ENCODE data around the gene AKT2. TPM values are rescaled to one million over a fixed set of nuclear protein-coding genes. Genes with fewer than 3 reads are reported as not detected.

AKT2 gene
- total RNA-seq, 3 donors from 2014 or later: 98.4 to 139 (median 103) TPM

DNA sequence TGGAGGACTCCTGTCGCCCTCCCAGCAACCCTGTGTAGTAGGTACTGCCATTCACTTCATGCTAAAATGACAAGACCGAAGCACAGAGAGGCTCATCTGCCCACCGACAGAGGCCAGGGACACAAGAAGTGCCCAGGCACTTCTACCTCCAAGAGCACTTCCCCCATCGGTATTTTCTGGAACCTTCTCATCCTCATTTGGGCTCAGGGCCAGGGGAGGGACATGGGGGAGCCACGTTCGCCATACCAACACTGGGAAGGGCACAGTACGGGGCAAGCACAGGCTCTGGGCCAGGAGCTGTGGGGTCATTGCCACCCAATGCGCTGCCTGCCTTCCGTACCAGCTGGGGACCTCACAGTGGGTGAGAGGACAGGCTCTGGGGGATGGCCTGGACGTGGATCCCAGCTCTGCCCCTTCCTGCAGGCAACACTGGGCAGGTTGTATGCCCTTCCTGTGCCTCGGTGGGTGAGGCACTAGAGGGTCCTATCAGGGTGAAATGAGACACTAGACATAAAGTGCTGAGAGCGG, 37.3 kb downstream of the AKT2 start:
- Histone ChIP-seq H3K4me3 (no peak overlapping the region), H3K36me3 (ENCODE audit: low read depth) (no peaks in the 10 kb centered on the region), H3K4me1 (ENCODE audit: low read depth) (no peaks in the 10 kb centered on the region), H3K9me3 (no peaks in the 10 kb centered on the region)
- intact Hi-C loops (cut with DNase I, micrococcal nuclease): no loop called here
- no peak for ATAC-seq
- DNase-seq: no peak
- TF ChIP-seq, protein P1, sequence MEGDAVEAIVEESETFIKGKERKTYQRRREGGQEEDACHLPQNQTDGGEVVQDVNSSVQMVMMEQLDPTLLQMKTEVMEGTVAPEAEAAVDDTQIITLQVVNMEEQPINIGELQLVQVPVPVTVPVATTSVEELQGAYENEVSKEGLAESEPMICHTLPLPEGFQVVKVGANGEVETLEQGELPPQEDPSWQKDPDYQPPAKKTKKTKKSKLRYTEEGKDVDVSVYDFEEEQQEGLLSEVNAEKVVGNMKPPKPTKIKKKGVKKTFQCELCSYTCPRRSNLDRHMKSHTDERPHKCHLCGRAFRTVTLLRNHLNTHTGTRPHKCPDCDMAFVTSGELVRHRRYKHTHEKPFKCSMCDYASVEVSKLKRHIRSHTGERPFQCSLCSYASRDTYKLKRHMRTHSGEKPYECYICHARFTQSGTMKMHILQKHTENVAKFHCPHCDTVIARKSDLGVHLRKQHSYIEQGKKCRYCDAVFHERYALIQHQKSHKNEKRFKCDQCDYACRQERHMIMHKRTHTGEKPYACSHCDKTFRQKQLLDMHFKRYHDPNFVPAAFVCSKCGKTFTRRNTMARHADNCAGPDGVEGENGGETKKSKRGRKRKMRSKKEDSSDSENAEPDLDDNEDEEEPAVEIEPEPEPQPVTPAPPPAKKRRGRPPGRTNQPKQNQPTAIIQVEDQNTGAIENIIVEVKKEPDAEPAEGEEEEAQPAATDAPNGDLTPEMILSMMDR (IDR thresholded peaks at IDR 0.05): no peak

DNA sequence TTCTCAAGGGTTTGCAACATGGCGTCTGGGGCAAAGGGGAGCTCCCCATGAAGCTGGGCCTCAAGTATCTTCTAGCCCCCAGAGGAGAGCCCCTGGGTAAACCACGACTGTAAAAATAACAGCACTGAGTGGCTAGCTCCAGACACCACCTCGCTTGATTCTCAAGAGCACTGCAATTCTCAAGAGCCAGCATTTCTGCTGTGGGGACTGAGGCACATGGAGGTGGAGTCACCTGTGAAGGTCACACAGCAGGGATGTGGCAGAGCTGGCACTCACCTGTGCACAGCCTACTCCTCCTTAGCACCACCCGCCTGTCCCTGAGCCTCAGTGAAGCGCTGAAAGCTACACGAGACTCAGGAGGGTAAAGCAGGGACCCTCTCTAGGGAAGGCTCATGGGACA, 38.0 kb downstream of the AKT2 start:
- DNase-seq: no peak
- TF ChIP-seq, protein P1 (IDR thresholded peaks at IDR 0.05): no peak
- Histone ChIP-seq H3K36me3 (ENCODE audit: low read depth) (no peaks in the 10 kb centered on the region), H3K4me1 (ENCODE audit: low read depth) (no peaks in the 10 kb centered on the region), H3K9me3 (no peaks in the 10 kb centered on the region), H3K4me3 (no peak overlapping the region)
- intact Hi-C loops (cut with DNase I, micrococcal nuclease): no loop called here
- ATAC-seq: no peak

DNA sequence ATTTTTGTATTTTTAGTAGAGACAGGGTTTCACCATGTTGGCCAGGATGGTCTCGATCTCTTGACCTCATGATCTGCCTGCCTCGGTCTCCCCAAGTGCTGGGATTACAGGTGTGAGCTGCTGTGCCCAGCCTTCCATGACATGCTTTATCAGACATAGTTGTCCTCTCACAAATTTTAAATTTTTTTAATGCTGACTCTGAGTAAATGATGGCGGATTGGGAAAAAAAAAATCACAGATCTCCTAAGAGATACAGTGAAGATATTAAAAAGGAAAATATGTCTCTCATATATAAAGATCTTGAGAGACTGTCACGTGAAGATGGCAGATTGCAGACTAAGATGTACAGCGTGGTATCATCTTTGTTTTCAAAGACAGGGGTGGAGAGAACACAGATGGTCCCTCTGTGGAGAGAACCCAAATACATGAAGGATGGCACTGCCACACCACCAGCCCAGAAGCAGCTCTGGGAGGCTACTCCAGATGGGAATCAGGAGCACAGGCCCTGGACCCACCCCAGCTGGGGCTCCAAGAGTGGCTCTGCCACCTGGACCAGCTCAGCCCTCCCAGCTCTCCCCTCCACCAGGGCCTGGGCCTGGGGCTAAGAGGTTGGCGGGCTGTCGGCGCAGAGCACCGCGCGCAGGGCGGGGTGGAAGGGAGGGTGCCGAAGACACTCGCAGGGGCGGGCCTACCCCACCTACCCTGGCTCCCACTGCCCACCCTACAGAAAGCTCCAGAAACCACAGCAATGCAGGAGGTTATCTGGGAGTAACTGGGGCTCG, 38.7 kb downstream of the AKT2 start:
- no peak for ATAC-seq
- Histone ChIP-seq H3K36me3 (ENCODE audit: low read depth) (no peaks in the 10 kb centered on the region), H3K4me1 (ENCODE audit: low read depth) (no peaks in the 10 kb centered on the region)

DNA sequence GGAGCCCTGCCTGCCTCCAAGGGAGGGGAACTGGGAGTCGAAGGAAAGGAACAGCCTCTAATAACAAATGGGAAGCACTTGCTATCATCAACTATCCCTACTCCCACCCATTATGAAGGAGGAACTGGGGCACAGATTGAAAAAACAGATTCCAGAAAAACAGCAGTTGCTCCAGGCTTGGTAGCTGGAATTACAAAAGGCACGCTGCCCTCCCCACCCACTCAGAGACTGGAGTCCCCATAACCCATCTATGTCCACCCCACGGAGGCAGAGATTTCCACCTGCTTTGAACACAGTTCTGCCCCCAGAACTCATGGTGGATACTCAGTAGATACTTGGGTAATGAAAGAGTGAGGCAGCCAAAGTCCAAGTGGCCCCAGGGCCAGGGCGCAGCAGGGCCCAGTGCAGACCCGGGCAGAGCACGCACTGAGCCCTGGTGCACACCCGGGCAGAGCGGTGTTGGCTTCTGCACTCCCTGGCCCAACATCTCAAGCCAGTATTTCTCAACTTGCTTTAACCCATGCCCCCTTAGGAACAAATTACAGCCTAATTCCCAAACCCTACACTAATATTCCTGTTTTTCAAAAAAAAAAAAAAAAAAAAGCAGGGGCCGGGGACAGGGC, 39.5 kb downstream of the AKT2 start:
- ATAC-seq (no peak), DNase-seq (no peak)
- TF ChIP-seq, protein P1 (IDR thresholded peaks at IDR 0.05): no peak
- no peaks in the 10 kb centered on the region for H3K36me3 ChIP-seq (ENCODE audit: low read depth)
- intact Hi-C loops (cut with DNase I, micrococcal nuclease): no loop called here
- H3K9me3 ChIP-seq: no peaks in the 10 kb centered on the region
- no peak overlapping the region for H3K4me3 ChIP-seq
- no peaks in the 10 kb centered on the region for H3K4me1 ChIP-seq (ENCODE audit: low read depth)

More for the DNA sequence above, 38.7 kb downstream of the AKT2 start:
- Histone ChIP-seq H3K9me3 (no peaks in the 10 kb centered on the region), H3K4me3 (no peak overlapping the region)
- intact Hi-C loops (cut with DNase I, micrococcal nuclease): no loop called here
- TF ChIP-seq, protein P1 (IDR thresholded peaks at IDR 0.05): no peak
- no peak for DNase-seq

DNA sequence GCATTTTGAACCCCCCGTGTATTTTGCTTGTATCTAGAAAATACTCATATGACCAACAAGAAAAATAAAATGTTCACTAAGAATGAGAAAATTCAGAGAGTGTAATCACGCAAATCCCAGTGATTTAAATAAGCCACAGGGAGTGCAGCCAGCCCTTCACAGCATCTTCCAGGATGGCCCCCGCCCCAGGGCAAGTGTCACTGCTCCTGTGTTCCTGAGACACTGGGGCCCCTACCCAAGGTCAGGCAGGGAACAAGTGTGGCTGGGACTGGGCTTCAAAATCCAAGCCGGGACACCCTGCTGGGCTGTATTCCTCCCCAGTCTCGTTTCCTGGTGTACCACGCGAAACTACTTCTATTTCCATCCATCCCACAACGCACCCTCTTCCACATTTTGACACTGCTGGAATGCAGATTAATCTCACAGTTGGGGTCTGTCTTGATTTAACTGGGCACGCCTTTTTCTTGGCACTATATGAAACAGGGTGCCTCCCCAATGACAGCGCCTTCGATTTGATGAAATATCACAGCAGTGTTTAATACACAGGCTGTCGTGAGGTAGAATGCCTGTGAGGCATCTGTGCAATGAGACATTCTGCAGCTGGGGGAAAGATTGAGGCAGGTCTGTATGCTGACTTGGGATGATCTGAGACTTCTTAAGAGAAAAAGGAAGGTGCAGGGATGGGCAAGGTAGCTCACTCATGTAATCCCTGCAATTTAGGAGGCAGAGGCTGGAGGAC, 40.4 kb downstream of the AKT2 start:
- Histone ChIP-seq H3K4me1 (ENCODE audit: low read depth) (no peaks in the 10 kb centered on the region), H3K4me3 (no peak overlapping the region), H3K36me3 (ENCODE audit: low read depth) (no peaks in the 10 kb centered on the region), H3K9me3 (no peaks in the 10 kb centered on the region)
- TF ChIP-seq, protein P1 (IDR thresholded peaks at IDR 0.05): no peak
- no peak for ATAC-seq
- DNase-seq: no peak
- intact Hi-C loops (cut with DNase I, micrococcal nuclease): no loop called here

Data from mucosa of descending colon (tissue), 3 donors.